PC-9 (cell line): ENCODE results near the gene ABCC2.

ENCODE experiments used
- CTCF ChIP-seq: fragments of 200-600 bp; sonication (generic); conservative IDR thresholded peaks from 2 replicates; pipeline ENCODE4 v1.6.1; 2017; ENCODE audit warnings: mixed run types, antibody characterized with exemption, mild to moderate bottlenecking, moderate library complexity
- EZH2 ChIP-seq: fragments of 200-600 bp; sonication (generic); IDR thresholded peaks from 2 replicates; pipeline ENCODE4 v1.8.0; 2017; ENCODE audit warnings: antibody characterized with exemption, low read depth

DNA sequence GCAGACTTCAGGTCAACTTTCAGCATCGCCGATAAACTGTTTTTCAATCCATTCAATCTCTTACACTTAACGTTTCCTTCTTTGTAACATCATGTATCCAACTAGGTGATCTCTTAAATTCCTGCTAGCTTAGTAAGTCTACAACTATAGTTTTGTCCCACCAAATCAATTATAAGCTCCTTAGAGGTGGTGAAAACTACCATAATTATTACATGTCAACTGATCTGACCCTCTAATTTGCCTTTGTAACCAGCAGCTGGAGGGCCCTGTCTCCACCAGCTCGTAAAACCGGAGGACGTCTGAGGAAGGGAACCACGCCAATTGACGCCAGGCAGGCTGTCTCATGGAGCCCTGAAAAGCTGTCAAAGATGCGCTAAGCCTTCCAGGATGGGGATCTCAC is 113.4 kb downstream of the ABCC2 start:
- TF ChIP-seq CTCF (no peak), EZH2 (no peak)
